B cell (primary cell): Measurements from ENCODE around the gene INHBE. TPM values are rescaled to one million over a fixed set of nuclear protein-coding genes. Genes with fewer than 3 reads are reported as not detected.

Source experiments
- ATAC-seq: fragments of 200-7000 bp; cut with Tn5 transposase; one replicate; pipeline ENCODE4 v1.10.0; 2021; ENCODE audit warnings: low read depth, mild to moderate bottlenecking, moderate number of reproducible peaks, moderate library complexity
- CTCF ChIA-PET: fragments of 350-600 bp; sonication (Branson Sonifier 250); formaldehyde crosslinking; loops from one replicate; lab custom pipeline; 2021; ENCODE audit warnings: antibody characterized with exemption, inconsistent platforms; lab: Charles Lee
- POLR2A ChIA-PET: fragments of 350-600 bp; sonication (Branson Sonifier 250); formaldehyde crosslinking; loops from one replicate; lab custom pipeline; 2021; ENCODE audit warnings: antibody characterized with exemption; lab: Charles Lee
- DNase-seq: peaks from one replicate; pipeline ENCODE4 v3.0.0; 2013
- H2AFZ ChIP-seq: 2 replicates; pipeline ENCODE4 v1.6.1; 2012; ENCODE audit warnings: mild to moderate bottlenecking, low read depth, low read length; ENCODE audit not compliant: insufficient read depth, poor library complexity, severe bottlenecking
- H3K27ac ChIP-seq, 2 donors: 1 replicate in 1 of 2; 2 replicates in 1 of 2; pipeline ENCODE4 v1.5.1; 2012 to 2013; ENCODE audit warnings: low read length in 2 of 2, mild to moderate bottlenecking in 2 of 2, moderate library complexity in 1 of 2
- H3K27me3 ChIP-seq, 4 experiments: fragments of 200-600 bp in 1 of 4; sonication (generic) in 1 of 4; replicated peaks in 1 of 4; 1 replicate in 2 of 4; 2 replicates in 2 of 4; pipeline versions ENCODE4 v1.6.1 to v1.7.0; 2013 to 2016; ENCODE audit warnings: low read length in 3 of 4, mild to moderate bottlenecking in 2 of 4, mixed read lengths in 1 of 4, moderate library complexity in 1 of 4; ENCODE audit not compliant: insufficient read depth in 4 of 4, control insufficient read depth in 3 of 4; ENCODE audit errors: control extremely low read depth in 1 of 4
- H3K36me3 ChIP-seq, 2 experiments: replicated peaks in 1 of 2; 1 replicate in 1 of 2; 2 replicates in 1 of 2; pipeline versions ENCODE4 v1.6.1 to v1.7.1; 2013; ENCODE audit warnings: low read length in 1 of 2; ENCODE audit not compliant: insufficient read depth in 2 of 2, control insufficient read depth in 1 of 2; ENCODE audit errors: control extremely low read depth in 1 of 2, extremely low read depth in 1 of 2
- H3K4me1 ChIP-seq, 2 donors: fragments of 200-600 bp in 1 of 2; sonication (generic) in 1 of 2; 1 replicate in 1 of 2; 2 replicates in 1 of 2; pipeline versions ENCODE4 v1.5.1 to v1.6.1; 2013 to 2017; ENCODE audit warnings: low read length in 2 of 2; ENCODE audit not compliant: control insufficient read depth in 2 of 2, insufficient read depth in 2 of 2
- H3K4me2 ChIP-seq: replicated peaks from 2 replicates; pipeline ENCODE3; 2012; ENCODE audit warnings: mild to moderate bottlenecking, low read depth, low read length; ENCODE audit not compliant: poor library complexity, severe bottlenecking
- H3K4me3 ChIP-seq, 5 experiments: fragments of 200-600 bp in 1 of 5; sonication (generic) in 1 of 5; 1 replicate in 3 of 5; 2 replicates in 2 of 5; pipeline versions ENCODE4 v1.5.1 to v1.7.0; 2011 to 2016; ENCODE audit warnings: low read length in 4 of 5, mild to moderate bottlenecking in 4 of 5, low read depth in 2 of 5, control low read depth in 1 of 5, moderate library complexity in 1 of 5; ENCODE audit not compliant: insufficient read depth in 1 of 5; ENCODE audit errors: control extremely low read depth in 1 of 5, extremely low read depth in 1 of 5
- H3K79me2 ChIP-seq: fragments of 200-600 bp; sonication (generic); one replicate; pipeline ENCODE4 v1.6.0; 2016; ENCODE audit warnings: low read length; ENCODE audit not compliant: control insufficient read depth, insufficient read depth
- H3K9ac ChIP-seq: fragments of 200-600 bp; sonication (generic); 2 replicates; pipeline ENCODE4 v1.6.1; 2017; ENCODE audit warnings: mild to moderate bottlenecking, low read length, moderate library complexity
- H3K9me3 ChIP-seq, 3 donors: one replicate each; pipeline versions ENCODE4 v1.6.1 to v1.7.1; 2013; ENCODE audit warnings: low read length in 2 of 3; ENCODE audit not compliant: control insufficient read depth in 2 of 3, insufficient read depth in 1 of 3; ENCODE audit errors: control extremely low read depth in 1 of 3
- H4K20me1 ChIP-seq: 2 replicates; pipeline ENCODE4 v1.6.0; 2012; ENCODE audit warnings: mild to moderate bottlenecking, low read length; ENCODE audit not compliant: insufficient read depth, control insufficient read depth, poor library complexity, severe bottlenecking
- H3K27ac Mint-ChIP-seq: one replicate; pipeline ENCODE4 v1.8.0; 2021; ENCODE audit warnings: mixed read lengths
- H3K27me3 Mint-ChIP-seq: one replicate; pipeline ENCODE4 v1.8.0; 2021; ENCODE audit warnings: mixed read lengths
- H3K4me1 Mint-ChIP-seq: one replicate; pipeline ENCODE4 v1.8.0; 2021; ENCODE audit warnings: mixed read lengths
- H3K4me3 Mint-ChIP-seq: one replicate; pipeline ENCODE4 v1.8.0; 2021; ENCODE audit warnings: mixed read lengths
- H3K9me3 Mint-ChIP-seq: one replicate; pipeline ENCODE4 v1.8.0; 2022; ENCODE audit warnings: mixed read lengths; ENCODE audit not compliant: insufficient read depth
- EZH2 ChIP-seq: IDR thresholded peaks from 2 replicates; pipeline ENCODE4 v1.6.1; 2012; ENCODE audit warnings: borderline replicate concordance, low read depth, mild to moderate bottlenecking, moderate library complexity, low read length; ENCODE audit not compliant: insufficient read depth, poor library complexity, severe bottlenecking
- WGBS: methylation state at CpG from one replicate; pipeline ENCODE4 v1.1.5; 2013; ENCODE audit warnings: missing lambda C conversion rate; ENCODE audit not compliant: insufficient coverage; 5-methylcytosine and 5-hydroxymethylcytosine counted together
- intact Hi-C: fragments of 100-400 bp; cut with micrococcal nuclease; formaldehyde crosslinking; loops from one replicate; pipeline ENCODE4 v1.10.0; 2022
- polyA plus RNA-seq: library from polyadenylated mRNA; depleted of rRNA; stranded (reverse); fragments of >200 nt; gene quantifications from 2 replicates; pipeline ENCODE4 v1.2.3, GENCODE V29; 2012
- total RNA-seq, 2 donors: library from RNA; stranded (reverse); fragments of 120-200 nt in 1 of 2; gene quantifications; 1 replicate in 1 of 2; 2 replicates in 1 of 2; pipeline versions ENCODE4 v1.2.3 to v1.2.4, GENCODE V29; 2013 to 2022
- TF ChIP-seq, protein P1 (sequence below): fragments of 200-600 bp; IDR thresholded peaks from one replicate; pipeline ENCODE4 v1.8.0; 2022; ENCODE audit warnings: antibody characterized with exemption, mild to moderate bottlenecking

The INHBE gene
- total and polyA plus RNA-seq, 2 donors (not counting 1 experiment from before 2014, with no cell fraction given), result not detected

DNA sequence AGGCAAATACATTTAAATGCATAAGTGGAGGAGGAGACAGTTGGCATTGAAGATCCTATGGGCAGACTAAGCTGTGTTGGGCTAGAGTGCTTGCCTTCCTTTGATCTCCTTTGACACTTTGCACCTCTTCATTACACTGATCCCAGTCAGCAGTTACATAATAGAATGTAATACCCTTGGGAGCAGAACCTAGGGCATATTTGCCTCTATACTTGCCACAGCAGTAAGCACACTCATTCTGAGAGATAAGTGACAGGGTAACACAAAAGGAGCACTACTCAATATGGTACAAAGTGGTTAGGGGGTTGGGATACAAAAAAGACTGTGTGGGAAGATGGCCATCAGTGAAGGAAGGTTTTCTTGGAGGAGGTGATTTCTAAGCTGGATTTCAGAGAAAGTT, 41.7 kb downstream of the INHBE start:
- H3K27me3 Mint-ChIP-seq, result no peaks in the 10 kb centered on the region
- H3K27me3 ChIP-seq, result no peaks in the 10 kb centered on the region
- H3K4me1 Mint-ChIP-seq, result peaks cover 7% of the 10 kb centered on the region
- CTCF ChIA-PET, result interaction anchor here (0.5 kb wide), 1 partner anchor 121 kb away, joined by 3 read pairs; no protein-coding TSS in a partner anchor
- H3K27ac ChIP-seq, result no peak overlapping the region
- no peak for ATAC-seq
- H3K4me1 ChIP-seq, result no peaks in the 10 kb centered on the region
- no peak overlapping the region for H3K9ac ChIP-seq
- DNase-seq, result no peak
- no peaks in the 10 kb centered on the region for H3K9me3 ChIP-seq
- peaks cover 0 to 52% of the 10 kb centered on the region in 2 experiments for H3K36me3 ChIP-seq
- no peak overlapping the region for H2AFZ ChIP-seq
- H3K4me3 Mint-ChIP-seq, result no peak overlapping the region
- no peak overlapping the region for H3K4me3 ChIP-seq
- peak overlapping the region; percentile 10 for H3K27ac Mint-ChIP-seq
- TF ChIP-seq EZH2, result no peak
- TF ChIP-seq, protein P1, sequence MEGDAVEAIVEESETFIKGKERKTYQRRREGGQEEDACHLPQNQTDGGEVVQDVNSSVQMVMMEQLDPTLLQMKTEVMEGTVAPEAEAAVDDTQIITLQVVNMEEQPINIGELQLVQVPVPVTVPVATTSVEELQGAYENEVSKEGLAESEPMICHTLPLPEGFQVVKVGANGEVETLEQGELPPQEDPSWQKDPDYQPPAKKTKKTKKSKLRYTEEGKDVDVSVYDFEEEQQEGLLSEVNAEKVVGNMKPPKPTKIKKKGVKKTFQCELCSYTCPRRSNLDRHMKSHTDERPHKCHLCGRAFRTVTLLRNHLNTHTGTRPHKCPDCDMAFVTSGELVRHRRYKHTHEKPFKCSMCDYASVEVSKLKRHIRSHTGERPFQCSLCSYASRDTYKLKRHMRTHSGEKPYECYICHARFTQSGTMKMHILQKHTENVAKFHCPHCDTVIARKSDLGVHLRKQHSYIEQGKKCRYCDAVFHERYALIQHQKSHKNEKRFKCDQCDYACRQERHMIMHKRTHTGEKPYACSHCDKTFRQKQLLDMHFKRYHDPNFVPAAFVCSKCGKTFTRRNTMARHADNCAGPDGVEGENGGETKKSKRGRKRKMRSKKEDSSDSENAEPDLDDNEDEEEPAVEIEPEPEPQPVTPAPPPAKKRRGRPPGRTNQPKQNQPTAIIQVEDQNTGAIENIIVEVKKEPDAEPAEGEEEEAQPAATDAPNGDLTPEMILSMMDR, result no peak
- intact Hi-C loops, result no loop called here
- H3K9me3 Mint-ChIP-seq, result no peaks in the 10 kb centered on the region
- no peak overlapping the region for H3K4me2 ChIP-seq
- H4K20me1 ChIP-seq, result no peaks in the 10 kb centered on the region
- H3K79me2 ChIP-seq, result peaks cover 28% of the 10 kb centered on the region
- POLR2A ChIA-PET, result interaction anchor here (0.7 kb wide), 2 partner anchors 19 to 269 kb away, joined by 4 read pairs; no protein-coding TSS in a partner anchor

DNA sequence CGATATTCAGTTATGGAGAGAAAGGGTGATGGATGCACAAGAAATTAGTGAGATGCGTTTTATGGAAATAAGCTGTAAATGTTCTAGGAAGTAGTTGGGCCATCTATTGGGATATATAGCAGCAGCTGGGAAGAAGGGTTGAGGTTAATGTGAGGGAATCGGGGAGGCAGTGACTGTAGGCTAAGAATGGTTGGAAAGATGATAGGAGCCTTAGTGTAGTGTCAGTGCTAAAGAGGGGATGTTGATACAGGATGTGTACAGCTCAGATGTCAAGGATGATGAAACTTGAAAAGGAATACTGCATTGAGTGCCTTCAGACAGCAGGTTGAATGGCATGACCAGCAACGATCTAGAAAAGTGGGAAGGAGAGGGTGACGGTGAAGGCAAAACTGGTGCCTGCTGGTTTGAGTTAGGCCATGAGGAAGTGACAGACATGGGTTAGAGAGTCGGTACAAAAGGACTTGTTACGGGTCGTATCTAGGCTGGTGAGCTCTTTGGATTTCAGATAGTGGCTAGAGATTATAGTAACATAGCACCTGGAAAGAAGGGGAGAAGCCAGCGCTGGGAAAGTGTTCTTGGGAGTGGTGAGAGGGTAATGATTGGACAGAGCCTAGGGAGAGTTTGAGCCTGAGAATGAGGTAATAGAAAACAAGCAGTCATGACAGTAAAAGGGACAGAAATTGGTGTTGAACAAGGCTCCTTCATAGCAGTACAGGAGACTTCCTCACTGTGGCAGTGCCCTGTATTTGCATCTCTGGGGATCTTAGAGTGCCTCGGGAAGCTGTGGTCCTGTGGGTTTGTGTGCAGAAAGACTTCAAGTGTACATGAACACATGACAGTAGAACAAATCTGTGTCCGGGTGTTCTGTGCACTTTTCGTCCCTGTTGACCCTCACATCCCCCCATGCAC, 42.4 kb downstream of the INHBE start:
- whole genome bisulfite sequencing, result 92% methylated on average over 11 of the region's 12 CpGs
- peaks cover 7% of the 10 kb centered on the region for H3K4me1 Mint-ChIP-seq
- no peaks in the 10 kb centered on the region for H3K9me3 ChIP-seq
- H3K9ac ChIP-seq, result no peak overlapping the region
- ChIA-PET CTCF (no interaction called here), POLR2A (interaction anchor here (0.7 kb wide), 2 partner anchors 18 to 269 kb away, joined by 4 read pairs; no protein-coding TSS in a partner anchor)
- H3K27ac Mint-ChIP-seq, result peak overlapping the region; percentile 10
- no peaks in the 10 kb centered on the region for H3K9me3 Mint-ChIP-seq
- DNase-seq, result no peak
- H3K36me3 ChIP-seq, result peaks cover 2 to 57% of the 10 kb centered on the region in 2 experiments
- no peak overlapping the region for H3K4me3 Mint-ChIP-seq
- H3K4me1 ChIP-seq, result no peaks in the 10 kb centered on the region
- H3K79me2 ChIP-seq, result peaks cover 28% of the 10 kb centered on the region
- intact Hi-C loops, result no loop called here
- no peaks in the 10 kb centered on the region for H4K20me1 ChIP-seq
- ATAC-seq, result no peak
- TF ChIP-seq EZH2, result no peak
- TF ChIP-seq, protein P1, result no peak
- no peaks in the 10 kb centered on the region for H3K27me3 ChIP-seq
- no peak overlapping the region for H3K4me2 ChIP-seq
- no peak overlapping the region for H3K27ac ChIP-seq
- no peaks in the 10 kb centered on the region for H3K27me3 Mint-ChIP-seq
- no peak overlapping the region for H2AFZ ChIP-seq
- no peak overlapping the region for H3K4me3 ChIP-seq
